Measurements from ENCODE around the gene BATF. TPM values are rescaled to one million over a fixed set of nuclear protein-coding genes. Genes with fewer than 3 reads are reported as not detected.

BATF gene
- polyA plus RNA-seq, 1 donor from 2014 or later: not detected

- no peaks in the 10 kb centered on the region for H3K9me2 ChIP-seq (ENCODE audit: insufficient read depth, low read length)
- no peak overlapping the region for H3K9ac ChIP-seq (ENCODE audit: low read length)
- no peak overlapping the region for H3K4me2 ChIP-seq (ENCODE audit: low read length)
- no peaks in the 10 kb centered on the region for H3F3A ChIP-seq (ENCODE audit: insufficient read depth, low read length, poor library complexity, severe bottlenecking)
- no peak overlapping the region for H2AFZ ChIP-seq (ENCODE audit: low read depth, low read length)
- no peak overlapping the region for H3K4me3 ChIP-seq (ENCODE audit: low read length)
- TF ChIP-seq EP300 (conservative IDR thresholded peaks at IDR 0.05; ENCODE audit: poor library complexity, severe bottlenecking) (no peak), POLR2AphosphoS5 (IDR thresholded peaks at IDR 0.05) (no peak), MXI1 (conservative IDR thresholded peaks at IDR 0.05; ENCODE audit: poor library complexity, severe bottlenecking) (no peak), TAF1 (IDR thresholded peaks at IDR 0.05; ENCODE audit: low read depth) (no peak), EZH2 (IDR thresholded peaks at IDR 0.05; ENCODE audit: borderline replicate concordance, insufficient read depth, low read length, poor library complexity, severe bottlenecking) (no peak), REST (IDR thresholded peaks at IDR 0.05; ENCODE audit: borderline replicate concordance) (no peak), RAD21 (conservative IDR thresholded peaks at IDR 0.05) (no peak), SMC3 (conservative IDR thresholded peaks at IDR 0.05; ENCODE audit: poor library complexity) (no peak)
- H4K20me1 ChIP-seq (ENCODE audit: insufficient read depth): no peaks in the 10 kb centered on the region
- peaks cover 9% of the 10 kb centered on the region for H3K9me3 ChIP-seq (ENCODE audit: low read length)
- no peaks in the 10 kb centered on the region for H3K36me3 ChIP-seq (ENCODE audit: insufficient read depth, low read length)
- H3K79me2 ChIP-seq (replicated peaks; ENCODE audit: insufficient read depth, low read length): no peaks in the 10 kb centered on the region
- H3K27ac ChIP-seq (ENCODE audit: low read length): no peak overlapping the region
- H3K27me3 ChIP-seq (ENCODE audit: insufficient read depth, low read depth, low read length): no peaks in the 10 kb centered on the region
Measured at GRCh38 chr14:75595226-75595625, 73.0 kb downstream of the BATF start.

Other genes starting within 250 kb of the BATF start
- 266 and 296 TPM in 2 replicates for gene FOS, start 243.6 kb upstream of the BATF start, polyA plus RNA-seq
- 17.9 and 20.3 TPM in 2 replicates for gene JDP2, start 94.4 kb upstream of the BATF start, polyA plus RNA-seq
- gene FLVCR2, start 56.2 kb downstream of the BATF start, polyA plus RNA-seq: not detected in 2 replicates
- 23.4 and 25.3 TPM in 2 replicates for gene ERG28, start 138.4 kb downstream of the BATF start, polyA plus RNA-seq
- gene TTLL5, start 138.8 kb downstream of the BATF start, polyA plus RNA-seq: 8.2 and 12.5 TPM in 2 replicates